ENCODE data around the gene MIR17HG. TPM values are rescaled to one million over a fixed set of nuclear protein-coding genes. Genes with fewer than 3 reads are reported as not detected.
"Not testable (repeated sequence)": the region's sequence is repeated elsewhere in the genome, so short reads cannot be mapped to it uniquely, and the experiment has no call there.

MIR17HG gene
- total RNA-seq, 1 donor from 2014 or later: 27.0 TPM

GRCh38 chr13:91313103-91313502 is 34.4 kb upstream of the MIR17HG start:
- Mint-ChIP-seq H3K4me1 (peaks cover 5% of the 10 kb centered on the region), H3K27ac (no peak overlapping the region), H3K9me3 (no peaks in the 10 kb centered on the region), H3K36me3 (ENCODE audit: low read depth) (no peaks in the 10 kb centered on the region), H3K27me3 (peaks cover 2% of the 10 kb centered on the region), H3K4me3 (no peak overlapping the region)
- intact Hi-C loops (cut with micrococcal nuclease): loop anchor here (1.0 to 2.0 kb wide), 4 partner anchors 36 to 409 kb away; partner anchors contain the start of gene GPC5
- POLR2A ChIA-PET: interaction anchor here (1.0 kb wide), 1 partner anchor 33 kb away, joined by 3 read pairs; no protein-coding TSS in a partner anchor
- DNase-seq: no peak
- CTCF ChIA-PET: interaction anchor here (0.7 to 2.3 kb wide), 6 partner anchors 16 to 146 kb away, joined by 3 to 7 read pairs (median 4); no protein-coding TSS in a partner anchor
- no peak for TF ChIP-seq CTCF (IDR thresholded peaks at IDR 0.05)
- peak; percentile 58 for ATAC-seq (ENCODE audit: low read depth)

GRCh38 chr13:91313581-91313980 is 33.9 kb upstream of the MIR17HG start:
- Mint-ChIP-seq H3K4me1 (peaks cover 5% of the 10 kb centered on the region), H3K4me3 (no peak overlapping the region), H3K27me3 (peaks cover 2% of the 10 kb centered on the region), H3K27ac (no peak overlapping the region), H3K36me3 (ENCODE audit: low read depth) (no peaks in the 10 kb centered on the region), H3K9me3 (no peaks in the 10 kb centered on the region)
- intact Hi-C loops (cut with micrococcal nuclease): loop anchor here (1.0 to 2.0 kb wide), 4 partner anchors 36 to 409 kb away; partner anchors contain the start of gene GPC5
- POLR2A ChIA-PET: interaction anchor here (1.0 kb wide), 1 partner anchor 32 kb away, joined by 3 read pairs; no protein-coding TSS in a partner anchor
- CTCF ChIA-PET: interaction anchor here (0.7 to 2.3 kb wide), 7 partner anchors 17 to 410 kb away, joined by 3 to 7 read pairs (median 4); no protein-coding TSS in a partner anchor
- no peak for DNase-seq
- ATAC-seq (ENCODE audit: low read depth): no peak
- no peak for TF ChIP-seq CTCF (IDR thresholded peaks at IDR 0.05)

GRCh38 chr13:91314888-91315287 is 32.6 kb upstream of the MIR17HG start:
- peaks cover 4% of the 10 kb centered on the region for H3K27me3 Mint-ChIP-seq

GRCh38 chr13:91318886-91319285 is 28.6 kb upstream of the MIR17HG start:
- DNase-seq (no peak), ATAC-seq (ENCODE audit: low read depth) (no peak)
- POLR2A ChIA-PET: no interaction called here
- no peak for TF ChIP-seq CTCF (IDR thresholded peaks at IDR 0.05)
- peaks cover 4% of the 10 kb centered on the region for H3K27me3 Mint-ChIP-seq
- no peak overlapping the region for H3K4me3 Mint-ChIP-seq
- CTCF ChIA-PET: no interaction called here
- no peak overlapping the region for H3K27ac Mint-ChIP-seq
- H3K9me3 Mint-ChIP-seq: no peaks in the 10 kb centered on the region
- intact Hi-C loops (cut with micrococcal nuclease): no loop called here
- H3K36me3 Mint-ChIP-seq (ENCODE audit: low read depth): no peaks in the 10 kb centered on the region
- no peaks in the 10 kb centered on the region for H3K4me1 Mint-ChIP-seq

More at GRCh38 chr13:91314888-91315287, 32.6 kb upstream of the MIR17HG start:
- Mint-ChIP-seq H3K9me3 (no peaks in the 10 kb centered on the region), H3K4me1 (peaks cover 5% of the 10 kb centered on the region), H3K4me3 (no peak overlapping the region), H3K36me3 (ENCODE audit: low read depth) (no peaks in the 10 kb centered on the region), H3K27ac (no peak overlapping the region)
- no peak for DNase-seq
- no peak for ATAC-seq (ENCODE audit: low read depth)
- TF ChIP-seq CTCF (IDR thresholded peaks at IDR 0.05): no peak
- intact Hi-C loops (cut with micrococcal nuclease): no loop called here
- ChIA-PET CTCF (interaction anchor here (1.1 kb wide), 1 partner anchor 92 kb away, joined by 3 read pairs; no protein-coding TSS in a partner anchor), POLR2A (no interaction called here)

GRCh38 chr13:91319996-91320395 is 27.5 kb upstream of the MIR17HG start:
- intact Hi-C loops (cut with micrococcal nuclease): no loop called here
- H3K27me3 Mint-ChIP-seq: peaks cover 4% of the 10 kb centered on the region
- ATAC-seq (ENCODE audit: low read depth) (no peak), DNase-seq (no peak)
- no peaks in the 10 kb centered on the region for H3K9me3 Mint-ChIP-seq
- H3K27ac Mint-ChIP-seq: no peak overlapping the region
- H3K4me1 Mint-ChIP-seq: no peaks in the 10 kb centered on the region
- TF ChIP-seq CTCF (IDR thresholded peaks at IDR 0.05): no peak
- H3K4me3 Mint-ChIP-seq: no peak overlapping the region
- no peaks in the 10 kb centered on the region for H3K36me3 Mint-ChIP-seq (ENCODE audit: low read depth)
- ChIA-PET CTCF (no interaction called here), POLR2A (no interaction called here)

- DNase-seq; H3K27ac Mint-ChIP-seq; H3K9me3 Mint-ChIP-seq; H3K36me3 Mint-ChIP-seq (ENCODE audit: low read depth); H3K4me3 Mint-ChIP-seq; H3K4me1 Mint-ChIP-seq; POLR2A ChIA-PET; ATAC-seq (ENCODE audit: low read depth); intact Hi-C loops (cut with micrococcal nuclease); H3K27me3 Mint-ChIP-seq; CTCF ChIA-PET: not testable (repeated sequence)
Measured at GRCh38 chr13:91320990-91321389, 26.5 kb upstream of the MIR17HG start.
